Measurements from ENCODE around the gene TMEM132C. TPM values are rescaled to one million over a fixed set of nuclear protein-coding genes. Genes with fewer than 3 reads are reported as not detected.

The TMEM132C gene
- total RNA-seq, 1 donor from 2014 or later: 0.42 TPM

GRCh38 chr12:128617304-128617833, 350.4 kb downstream of the TMEM132C start:
- no peak for TF ChIP-seq CTCF (IDR thresholded peaks at IDR 0.05; ENCODE audit: insufficient read depth, low read length, poor library complexity, severe bottlenecking)
- DNase-seq (ENCODE audit: low read depth): no peak
- no peaks in the 10 kb centered on the region for H3K36me3 ChIP-seq (ENCODE audit: control insufficient read depth, insufficient read depth, low read length)
- no peak overlapping the region for H3K4me3 ChIP-seq (ENCODE audit: low read depth, low read length)
- no peaks in the 10 kb centered on the region for H3K27me3 ChIP-seq (ENCODE audit: control insufficient read depth, insufficient read depth, low read length)

GRCh38 chr12:128619263-128619662, 352.3 kb downstream of the TMEM132C start:
- DNase-seq (ENCODE audit: low read depth): no peak
- no peaks in the 10 kb centered on the region for H3K27me3 ChIP-seq (ENCODE audit: control insufficient read depth, insufficient read depth, low read length)
- H3K4me3 ChIP-seq (ENCODE audit: low read depth, low read length): no peak overlapping the region
- no peaks in the 10 kb centered on the region for H3K36me3 ChIP-seq (ENCODE audit: control insufficient read depth, insufficient read depth, low read length)
- TF ChIP-seq CTCF (IDR thresholded peaks at IDR 0.05; ENCODE audit: insufficient read depth, low read length, poor library complexity, severe bottlenecking): no peak

GRCh38 chr12:128621304-128621703, 354.3 kb downstream of the TMEM132C start:
- no peaks in the 10 kb centered on the region for H3K27me3 ChIP-seq (ENCODE audit: control insufficient read depth, insufficient read depth, low read length)
- DNase-seq (ENCODE audit: low read depth): no peak
- H3K4me3 ChIP-seq (ENCODE audit: low read depth, low read length): no peak overlapping the region
- H3K36me3 ChIP-seq (ENCODE audit: control insufficient read depth, insufficient read depth, low read length): no peaks in the 10 kb centered on the region
- no peak for TF ChIP-seq CTCF (IDR thresholded peaks at IDR 0.05; ENCODE audit: insufficient read depth, low read length, poor library complexity, severe bottlenecking)

- no peaks in the 10 kb centered on the region for H3K27me3 ChIP-seq (ENCODE audit: control insufficient read depth, insufficient read depth, low read length)
- H3K36me3 ChIP-seq (ENCODE audit: control insufficient read depth, insufficient read depth, low read length): no peaks in the 10 kb centered on the region
- H3K4me3 ChIP-seq (ENCODE audit: low read depth, low read length): no peak overlapping the region
- no peak for TF ChIP-seq CTCF (IDR thresholded peaks at IDR 0.05; ENCODE audit: insufficient read depth, low read length, poor library complexity, severe bottlenecking)
- DNase-seq (ENCODE audit: low read depth): no peak
Measured at GRCh38 chr12:128623748-128624147, 356.8 kb downstream of the TMEM132C start.

- Histone ChIP-seq H3K4me3 (ENCODE audit: low read depth, low read length) (no peak overlapping the region), H3K27me3 (ENCODE audit: control insufficient read depth, insufficient read depth, low read length) (no peaks in the 10 kb centered on the region), H3K36me3 (ENCODE audit: control insufficient read depth, insufficient read depth, low read length) (no peaks in the 10 kb centered on the region)
- DNase-seq (ENCODE audit: low read depth): no peak
- TF ChIP-seq CTCF (IDR thresholded peaks at IDR 0.05; ENCODE audit: insufficient read depth, low read length, poor library complexity, severe bottlenecking): no peak
Measured at GRCh38 chr12:128626808-128627320, 359.9 kb downstream of the TMEM132C start.

- no peak for TF ChIP-seq CTCF (IDR thresholded peaks at IDR 0.05; ENCODE audit: insufficient read depth, low read length, poor library complexity, severe bottlenecking)
- no peaks in the 10 kb centered on the region for H3K36me3 ChIP-seq (ENCODE audit: control insufficient read depth, insufficient read depth, low read length)
- DNase-seq (ENCODE audit: low read depth): no peak
- H3K27me3 ChIP-seq (ENCODE audit: control insufficient read depth, insufficient read depth, low read length): no peaks in the 10 kb centered on the region
- no peak overlapping the region for H3K4me3 ChIP-seq (ENCODE audit: low read depth, low read length)
Measured at GRCh38 chr12:128627659-128628058, 360.7 kb downstream of the TMEM132C start.
